Activated CD4-positive, alpha-beta T cell treated with anti-CD3 and anti-CD28 coated beads, Interleukin-2, amount 10 ng/mL, durations not matched to agents 7 days and 5 days (primary cell): Measurements from ENCODE around the gene TSPAN15. TPM values are rescaled to one million over a fixed set of nuclear protein-coding genes. Genes with fewer than 3 reads are reported as not detected.

ENCODE experiments used
- CTCF ChIA-PET: fragments of 350-600 bp; sonication (Branson Sonifier 250); formaldehyde crosslinking; loops from one replicate; lab custom pipeline; 2021; ENCODE audit warnings: antibody characterized with exemption; lab: Charles Lee
- POLR2A ChIA-PET: fragments of 350-600 bp; sonication (Branson Sonifier 250); formaldehyde crosslinking; loops from one replicate; lab custom pipeline; 2021; ENCODE audit warnings: antibody characterized with exemption; lab: Charles Lee
- DNase-seq: peaks from one replicate; pipeline ENCODE4 v3.0.0-alpha.2; 2020
- H3K27ac Mint-ChIP-seq: one replicate; pipeline ENCODE4 v1.8.0; 2021; ENCODE audit warnings: mild to moderate bottlenecking, moderate library complexity, mixed read lengths
- H3K27me3 Mint-ChIP-seq: one replicate; pipeline ENCODE4 v1.8.0; 2021; ENCODE audit warnings: mixed read lengths
- H3K36me3 Mint-ChIP-seq: one replicate; pipeline ENCODE4 v1.8.0; 2021; ENCODE audit warnings: low read depth, mixed read lengths
- H3K4me1 Mint-ChIP-seq: one replicate; pipeline ENCODE4 v1.8.0; 2021; ENCODE audit warnings: mixed read lengths
- H3K4me3 Mint-ChIP-seq: one replicate; pipeline ENCODE4 v1.8.0; 2021; ENCODE audit warnings: mild to moderate bottlenecking, moderate library complexity, mixed read lengths
- H3K9me3 Mint-ChIP-seq: one replicate; pipeline ENCODE4 v1.8.0; 2021; ENCODE audit warnings: mixed read lengths
- total RNA-seq, 2 experiments: library from RNA; stranded (reverse); gene quantifications; one replicate each; pipeline ENCODE4 v1.2.3, GENCODE V29; 2021

Gene TSPAN15
- total RNA-seq, 2 experiments from 2014 or later = 3.6 to 4.2 TPM

- H3K27me3 Mint-ChIP-seq = peaks cover 14% of the 10 kb centered on the region
- ChIA-PET CTCF (interaction anchor here (0.9 to 1.9 kb wide), 6 partner anchors 10 to 45 kb away, joined by 3 to 6 read pairs (median 5); no protein-coding TSS in a partner anchor), POLR2A (interaction anchor here (0.7 kb wide), 1 partner anchor 17 kb away, joined by 3 read pairs; no protein-coding TSS in a partner anchor)
- no peak for DNase-seq
- H3K4me3 Mint-ChIP-seq = peak overlapping the region; percentile 83
- no peaks in the 10 kb centered on the region for H3K9me3 Mint-ChIP-seq
- no peaks in the 10 kb centered on the region for H3K36me3 Mint-ChIP-seq
- no peak overlapping the region for H3K27ac Mint-ChIP-seq
- H3K4me1 Mint-ChIP-seq = peaks cover 20% of the 10 kb centered on the region
Measured at GRCh38 chr10:69452676-69453415, 1.6 kb downstream of the TSPAN15 start.

- Mint-ChIP-seq H3K4me3 (no peak overlapping the region), H3K9me3 (no peaks in the 10 kb centered on the region), H3K27me3 (peaks cover 9% of the 10 kb centered on the region), H3K4me1 (peaks cover 15% of the 10 kb centered on the region), H3K36me3 (no peaks in the 10 kb centered on the region), H3K27ac (no peak overlapping the region)
- ChIA-PET CTCF (interaction anchor here (1.7 to 1.8 kb wide), 2 partner anchors 9 to 12 kb away, joined by 5 to 7 read pairs; no protein-coding TSS in a partner anchor), POLR2A (no interaction called here)
- DNase-seq = no peak
Measured at GRCh38 chr10:69453795-69454194, 2.5 kb downstream of the TSPAN15 start.

GRCh38 chr10:69455006-69455763, 3.9 kb downstream of the TSPAN15 start:
- Mint-ChIP-seq H3K36me3 (no peaks in the 10 kb centered on the region), H3K9me3 (no peaks in the 10 kb centered on the region), H3K27ac (no peak overlapping the region), H3K4me1 (peaks cover 5% of the 10 kb centered on the region), H3K4me3 (no peak overlapping the region), H3K27me3 (peaks cover 9% of the 10 kb centered on the region)
- ChIA-PET CTCF (interaction anchor here (0.6 to 1.8 kb wide), 3 partner anchors 10 to 59 kb away, joined by 3 to 7 read pairs (median 4); no protein-coding TSS in a partner anchor), POLR2A (no interaction called here)
- no peak for DNase-seq

- CTCF ChIA-PET = interaction anchor here (1.1 to 1.2 kb wide), 2 partner anchors 10 to 49 kb away, joined by 3 to 4 read pairs; no protein-coding TSS in a partner anchor
- no peak for DNase-seq
- no peak overlapping the region for H3K4me3 Mint-ChIP-seq
- peaks cover 9% of the 10 kb centered on the region for H3K27me3 Mint-ChIP-seq
- no peaks in the 10 kb centered on the region for H3K9me3 Mint-ChIP-seq
- no peak overlapping the region for H3K27ac Mint-ChIP-seq
- POLR2A ChIA-PET = no interaction called here
- H3K36me3 Mint-ChIP-seq = no peaks in the 10 kb centered on the region
- H3K4me1 Mint-ChIP-seq = peaks cover 4% of the 10 kb centered on the region
Measured at GRCh38 chr10:69456880-69457693, 5.8 kb downstream of the TSPAN15 start.

- no peaks in the 10 kb centered on the region for H3K9me3 Mint-ChIP-seq
- ChIA-PET CTCF (interaction anchor here (0.5 to 1.4 kb wide), 2 partner anchors 8 to 174 kb away, joined by 4 to 6 read pairs; no protein-coding TSS in a partner anchor), POLR2A (no interaction called here)
- H3K36me3 Mint-ChIP-seq = no peaks in the 10 kb centered on the region
- H3K27me3 Mint-ChIP-seq = peaks cover 4% of the 10 kb centered on the region
- peaks cover 8% of the 10 kb centered on the region for H3K4me1 Mint-ChIP-seq
- DNase-seq = no peak
- H3K4me3 Mint-ChIP-seq = no peak overlapping the region
- peak overlapping the region; percentile 9 for H3K27ac Mint-ChIP-seq
Measured at GRCh38 chr10:69457771-69458237, 6.5 kb downstream of the TSPAN15 start.

GRCh38 chr10:69458430-69459100, 7.3 kb downstream of the TSPAN15 start:
- Mint-ChIP-seq H3K36me3 (no peaks in the 10 kb centered on the region), H3K4me1 (peaks cover 15% of the 10 kb centered on the region), H3K27ac (no peak overlapping the region), H3K4me3 (no peak overlapping the region), H3K9me3 (no peaks in the 10 kb centered on the region), H3K27me3 (no peaks in the 10 kb centered on the region)
- no peak for DNase-seq
- POLR2A ChIA-PET = no interaction called here
- CTCF ChIA-PET = interaction anchor here (1.4 kb wide), 1 partner anchor 9 kb away, joined by 6 read pairs; no protein-coding TSS in a partner anchor

DNA sequence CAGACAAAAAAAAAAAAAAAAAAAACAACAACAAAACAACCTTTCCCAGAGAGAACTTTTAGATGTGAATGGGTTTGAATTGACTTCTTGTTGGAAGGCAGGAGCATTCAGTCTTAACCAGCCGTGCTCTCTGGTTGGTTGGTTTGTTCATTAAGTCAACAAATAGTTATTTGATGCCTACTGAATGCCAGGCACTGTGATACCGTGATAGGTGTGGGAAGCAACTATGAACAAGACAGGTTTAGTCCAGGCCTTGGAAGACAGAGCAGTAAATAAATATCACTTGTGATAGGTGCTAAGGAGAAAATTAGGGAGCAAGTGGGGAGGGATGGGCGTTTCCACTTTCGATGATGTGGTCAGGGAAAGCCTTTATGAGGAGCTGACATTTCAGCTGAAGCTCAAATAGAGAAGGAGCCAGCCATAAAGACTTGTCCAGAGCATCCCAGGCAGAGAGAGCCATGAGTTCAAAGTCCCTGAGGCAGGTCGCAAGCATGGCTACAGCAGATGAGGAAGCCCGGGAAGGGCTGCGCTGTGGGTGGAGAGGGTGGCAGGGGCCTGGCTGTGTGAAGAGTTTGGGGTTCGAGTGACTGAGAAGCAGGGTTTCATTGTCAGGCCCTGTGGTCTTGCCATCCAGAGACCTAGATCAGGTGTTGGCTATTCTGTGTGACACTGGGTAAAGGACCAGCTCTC, 8.0 kb downstream of the TSPAN15 start:
- ChIA-PET CTCF (no interaction called here), POLR2A (no interaction called here)
- Mint-ChIP-seq H3K27me3 (no peaks in the 10 kb centered on the region), H3K4me3 (no peak overlapping the region), H3K4me1 (peaks cover 21% of the 10 kb centered on the region), H3K27ac (no peak overlapping the region), H3K9me3 (no peaks in the 10 kb centered on the region), H3K36me3 (no peaks in the 10 kb centered on the region)
- DNase-seq = no peak

DNA sequence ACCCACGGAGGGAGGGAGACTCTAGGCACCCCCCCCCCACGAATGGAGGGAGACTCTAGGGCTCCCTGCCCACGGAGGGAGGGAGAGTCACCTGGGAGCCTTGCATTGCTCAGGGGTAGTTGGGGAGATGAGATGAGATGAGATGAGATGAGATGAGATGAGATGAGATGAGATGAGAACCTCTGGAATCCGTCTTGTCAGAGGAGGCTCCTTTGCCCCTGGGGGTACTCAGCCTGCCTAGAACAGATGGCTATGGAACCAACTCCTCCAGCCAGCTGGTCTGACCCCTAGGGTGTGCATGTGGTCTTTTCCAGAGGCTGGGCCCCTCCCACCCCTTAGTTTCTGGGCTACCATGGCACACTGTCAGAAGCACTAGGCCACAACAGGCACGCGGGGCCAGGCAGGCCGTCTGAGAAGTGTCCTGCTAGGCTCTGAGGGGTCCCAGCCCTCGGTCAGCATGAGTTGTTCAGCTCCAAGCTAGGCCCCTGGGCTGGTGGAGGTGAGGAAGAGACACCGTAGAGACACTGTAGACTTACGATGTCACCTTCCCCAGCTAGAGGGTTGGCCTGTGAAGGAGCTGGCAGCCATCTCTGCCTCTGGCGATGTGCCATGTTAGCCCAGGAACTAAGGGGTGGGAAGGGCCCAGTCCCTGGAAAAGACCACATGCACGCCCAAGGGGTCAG, 8.8 kb downstream of the TSPAN15 start:
- H3K36me3 Mint-ChIP-seq = no peaks in the 10 kb centered on the region
- H3K4me1 Mint-ChIP-seq = peaks cover 29% of the 10 kb centered on the region
- H3K9me3 Mint-ChIP-seq = no peaks in the 10 kb centered on the region
- no peak for DNase-seq
- no peak overlapping the region for H3K27ac Mint-ChIP-seq
- ChIA-PET POLR2A (no interaction called here), CTCF (interaction anchor here (0.8 to 0.9 kb wide), 2 partner anchors 9 to 12 kb away, joined by 3 read pairs; partner anchors contain the start of gene TSPAN15)
- no peaks in the 10 kb centered on the region for H3K27me3 Mint-ChIP-seq
- no peak overlapping the region for H3K4me3 Mint-ChIP-seq

DNA sequence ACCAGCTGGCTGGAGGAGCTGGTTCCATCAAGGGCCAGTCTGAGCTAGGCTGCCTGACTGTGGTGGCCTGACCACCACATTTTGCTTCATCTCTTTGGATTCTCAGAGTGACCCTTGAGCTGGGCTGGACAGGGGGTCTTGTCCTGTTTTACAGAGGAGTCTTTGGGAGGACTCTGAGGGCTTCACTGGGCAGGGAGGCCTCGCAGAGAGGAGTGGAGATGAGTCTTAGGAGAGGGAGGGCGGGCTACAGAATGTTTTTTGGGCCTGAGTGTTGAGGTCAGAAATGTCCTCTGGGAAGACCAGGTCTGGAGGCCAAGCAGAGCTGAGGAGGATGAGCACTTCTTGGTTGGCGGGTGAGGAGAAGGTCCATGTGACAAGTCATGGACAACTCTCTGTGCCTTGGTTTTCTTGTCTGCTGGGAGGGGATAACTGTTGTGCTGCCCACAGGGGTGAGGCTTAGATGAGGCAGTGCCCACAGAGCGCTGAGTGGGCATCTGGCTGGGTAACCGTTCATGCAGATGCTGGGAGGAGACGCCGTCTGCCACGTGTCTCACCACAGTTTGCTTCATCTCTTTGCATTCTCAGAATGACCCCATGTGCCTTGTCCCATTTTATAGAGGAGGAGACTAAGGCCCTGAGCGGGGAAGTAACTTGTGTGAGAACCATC, 9.4 kb downstream of the TSPAN15 start:
- no peak for DNase-seq
- ChIA-PET POLR2A (no interaction called here), CTCF (interaction anchor here (0.8 to 0.9 kb wide), 3 partner anchors 9 to 12 kb away, joined by 3 read pairs; partner anchors contain the start of gene TSPAN15)
- H3K4me3 Mint-ChIP-seq = no peak overlapping the region
- no peaks in the 10 kb centered on the region for H3K36me3 Mint-ChIP-seq
- H3K9me3 Mint-ChIP-seq = no peaks in the 10 kb centered on the region
- H3K4me1 Mint-ChIP-seq = peaks cover 35% of the 10 kb centered on the region
- no peaks in the 10 kb centered on the region for H3K27me3 Mint-ChIP-seq
- no peak overlapping the region for H3K27ac Mint-ChIP-seq

- Mint-ChIP-seq H3K27me3 (no peaks in the 10 kb centered on the region), H3K4me1 (peaks cover 43% of the 10 kb centered on the region), H3K4me3 (no peak overlapping the region), H3K36me3 (no peaks in the 10 kb centered on the region), H3K9me3 (no peaks in the 10 kb centered on the region), H3K27ac (no peak overlapping the region)
- POLR2A ChIA-PET = no interaction called here
- CTCF ChIA-PET = interaction anchor here (0.6 to 1.1 kb wide), 6 partner anchors 11 to 1140 kb away, joined by 3 to 4 read pairs (median 3); no protein-coding TSS in a partner anchor
- no peak for DNase-seq
Measured at GRCh38 chr10:69461243-69462025, 10.2 kb downstream of the TSPAN15 start.
